DOHH2 (cell line): ENCODE data around the gene LIMS2.
A peak's percentile ranks its signal among the peaks of the same experiment; 100 is the strongest.

Experiments
- H3F3A ChIP-seq: fragments of 200-600 bp; sonication (generic), shearing (Covaris generic); 2 replicates; pipeline ENCODE4 v1.6.0; 2016; ENCODE audit warnings: antibody characterized with exemption, mild to moderate bottlenecking; ENCODE audit not compliant: control insufficient read depth, insufficient read depth
- H3K27ac ChIP-seq: fragments of 200-600 bp; sonication (generic); 2 replicates; pipeline ENCODE4 v1.5.1; 2014; ENCODE audit warnings: low read depth, mild to moderate bottlenecking, low read length, moderate library complexity
- H3K27me3 ChIP-seq: fragments of 200-600 bp; sonication (generic); 2 replicates; pipeline ENCODE4 v1.6.1; 2014; ENCODE audit warnings: mild to moderate bottlenecking, low read length, mixed read lengths; ENCODE audit not compliant: control insufficient read depth
- H3K36me3 ChIP-seq: fragments of 200-600 bp; sonication (generic); 2 replicates; pipeline ENCODE4 v1.6.1; 2014; ENCODE audit warnings: mild to moderate bottlenecking, low read length, moderate library complexity, mixed read lengths; ENCODE audit not compliant: control insufficient read depth
- H3K4me1 ChIP-seq: fragments of 200-600 bp; sonication (generic); 2 replicates; pipeline ENCODE4 v1.6.1; 2014; ENCODE audit warnings: mild to moderate bottlenecking, low read length, mixed read lengths; ENCODE audit not compliant: control insufficient read depth
- H3K4me2 ChIP-seq: fragments of 200-600 bp; sonication (generic); 2 replicates; pipeline ENCODE4 v1.6.0; 2014; ENCODE audit warnings: mild to moderate bottlenecking, low read length, moderate library complexity
- H3K4me3 ChIP-seq: fragments of 200-600 bp; sonication (generic); 2 replicates; pipeline ENCODE4 v1.5.1; 2014; ENCODE audit warnings: mild to moderate bottlenecking, low read length, mixed read lengths
- H3K79me2 ChIP-seq: fragments of 200-600 bp; sonication (generic); 2 replicates; pipeline ENCODE4 v1.6.1; 2014; ENCODE audit warnings: mild to moderate bottlenecking, low read length, mixed read lengths; ENCODE audit not compliant: control insufficient read depth
- H3K9me2 ChIP-seq: fragments of 200-600 bp; sonication (generic); replicated peaks from 2 replicates; pipeline ENCODE4 v1.6.1; 2014; ENCODE audit warnings: mild to moderate bottlenecking, low read length, mixed read lengths; ENCODE audit not compliant: control insufficient read depth
- H3K9me3 ChIP-seq: fragments of 200-600 bp; sonication (generic); 2 replicates; pipeline ENCODE4 v1.6.1; 2014; ENCODE audit warnings: antibody characterized with exemption, low read length, mixed read lengths; ENCODE audit not compliant: control insufficient read depth, insufficient read depth
- H4K20me1 ChIP-seq: fragments of 200-600 bp; sonication (generic); 2 replicates; pipeline ENCODE4 v1.6.0; 2014; ENCODE audit warnings: low read depth, mild to moderate bottlenecking, antibody characterized with exemption, low read length, moderate library complexity; ENCODE audit not compliant: control insufficient read depth, insufficient read depth
- CTCF ChIP-seq: fragments of 200-600 bp; sonication (generic); IDR thresholded peaks from one replicate; pipeline ENCODE4 v1.5.1; 2014; ENCODE audit warnings: antibody characterized with exemption, mild to moderate bottlenecking, low read depth, low read length; ENCODE audit not compliant: poor library complexity, severe bottlenecking
- EZH2phosphoT487 ChIP-seq: fragments of 200-600 bp; sonication (generic); IDR thresholded peaks from 2 replicates; pipeline ENCODE4 v1.6.1; 2017; ENCODE audit warnings: borderline replicate concordance, mild to moderate bottlenecking, antibody characterized with exemption, low read length, moderate library complexity, mixed read lengths

Gene LIMS2

DNA sequence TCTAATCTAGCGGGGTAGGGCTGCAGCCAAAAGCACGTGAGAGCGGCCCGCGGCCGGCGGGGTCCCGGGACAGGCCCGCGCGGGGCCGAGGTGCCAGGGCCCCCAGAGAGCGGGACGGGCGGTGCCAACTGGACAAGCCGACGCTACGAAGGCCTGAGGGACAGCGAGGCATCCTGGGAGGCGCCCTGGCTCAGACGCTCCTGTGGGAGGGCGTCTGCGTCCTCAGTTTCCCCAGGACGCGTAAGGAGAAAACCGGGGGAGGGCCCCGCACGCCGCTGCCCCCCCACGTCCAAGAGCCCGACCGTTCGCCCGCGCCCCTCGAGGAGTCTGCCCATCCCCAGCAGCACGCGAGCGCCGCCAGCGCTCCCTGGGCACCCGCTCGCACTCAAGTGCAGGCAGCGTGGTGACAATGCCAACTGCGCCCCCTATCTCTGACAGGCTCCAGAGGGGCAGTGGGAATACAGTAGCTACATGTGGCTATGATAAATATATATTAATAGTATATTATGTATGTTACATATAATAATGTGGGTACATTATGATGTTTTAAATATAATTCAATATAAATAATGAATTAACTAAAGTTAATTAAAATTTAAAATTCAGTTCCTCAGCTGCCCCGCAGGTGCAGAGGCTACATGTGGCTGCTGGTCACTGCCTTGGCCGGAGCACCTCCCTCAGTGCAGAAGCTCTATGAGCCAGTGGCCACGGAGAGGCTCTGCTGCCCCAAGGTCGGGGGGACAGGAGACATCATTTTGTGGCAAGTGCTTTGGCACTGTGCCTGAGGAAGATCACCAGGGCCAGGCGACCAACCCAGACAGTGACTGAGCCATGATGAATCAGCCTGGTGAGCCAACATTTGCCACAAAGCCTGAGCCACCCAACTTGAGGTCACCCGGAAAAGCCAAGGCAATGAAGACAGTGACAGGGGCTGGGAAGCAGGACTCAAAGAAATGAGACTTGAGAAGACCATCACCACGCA lies 20.5 kb upstream of the LIMS2 start:
- H3K4me2 ChIP-seq = peak overlapping the region; percentile 52
- TF ChIP-seq EZH2phosphoT487 (no peak), CTCF (peak; percentile 61)
- 0 out of 2 replicates have a peak, but pooled peaks cover 3% of the 10 kb centered on the region for H3F3A ChIP-seq
- peak overlapping the region; percentile 29; the same call in 1 of the 2 replicates for H3K4me3 ChIP-seq
- no peaks in the 10 kb centered on the region for H3K9me2 ChIP-seq
- no peaks in the 10 kb centered on the region for H4K20me1 ChIP-seq
- peaks cover 5% of the 10 kb centered on the region for H3K9me3 ChIP-seq
- H3K4me1 ChIP-seq = peaks cover 10% of the 10 kb centered on the region
- H3K27me3 ChIP-seq = no peaks in the 10 kb centered on the region
- no peaks in the 10 kb centered on the region for H3K36me3 ChIP-seq
- H3K27ac ChIP-seq = no peak overlapping the region
- no peaks in the 10 kb centered on the region; the same call in 1 of the 2 replicates for H3K79me2 ChIP-seq

- Histone ChIP-seq H3F3A (no peaks in the 10 kb centered on the region), H3K4me1 (peaks cover 3% of the 10 kb centered on the region; the same call in 1 of the 2 replicates), H3K4me2 (no peak overlapping the region), H4K20me1 (no peaks in the 10 kb centered on the region), H3K27ac (no peak overlapping the region), H3K36me3 (no peaks in the 10 kb centered on the region), H3K9me3 (peaks cover 13% of the 10 kb centered on the region), H3K4me3 (no peak overlapping the region), H3K9me2 (no peaks in the 10 kb centered on the region), H3K27me3 (no peaks in the 10 kb centered on the region), H3K79me2 (no peaks in the 10 kb centered on the region)
- no peak for TF ChIP-seq CTCF
- TF ChIP-seq EZH2phosphoT487 = no peak
These were observed 19.7 kb upstream of the LIMS2 start for GRCh38 chr2:127694986-127695385.

DNA sequence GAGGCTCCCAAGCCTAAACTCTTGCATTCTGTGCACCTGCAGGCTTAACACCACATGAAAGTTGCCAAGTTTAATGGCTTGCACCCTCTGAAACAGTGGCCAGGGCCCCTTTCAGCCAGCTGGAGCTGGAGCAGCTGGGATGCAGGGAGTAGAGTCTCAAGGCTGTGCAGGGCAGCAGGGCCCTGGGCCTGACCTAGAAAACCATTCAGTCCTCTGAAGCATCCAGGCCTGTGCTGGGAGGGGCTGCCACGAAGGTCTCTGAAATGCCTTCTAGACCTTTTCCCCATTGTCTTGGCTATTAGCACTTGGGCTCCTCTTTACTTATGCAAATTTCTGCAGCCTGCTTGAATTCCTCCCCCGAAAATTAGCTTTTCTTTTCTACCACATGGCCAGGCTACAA lies 15.4 kb upstream of the LIMS2 start:
- Histone ChIP-seq H3K27ac (no peak overlapping the region), H3K36me3 (no peaks in the 10 kb centered on the region), H4K20me1 (no peaks in the 10 kb centered on the region), H3K27me3 (peaks cover 3% of the 10 kb centered on the region; the same call in 1 of the 2 replicates), H3K4me2 (no peak overlapping the region), H3K9me3 (peaks cover 21% of the 10 kb centered on the region), H3F3A (no peaks in the 10 kb centered on the region), H3K79me2 (no peaks in the 10 kb centered on the region), H3K4me1 (peaks cover 3% of the 10 kb centered on the region; the same call in 1 of the 2 replicates), H3K9me2 (no peaks in the 10 kb centered on the region), H3K4me3 (no peak overlapping the region)
- TF ChIP-seq CTCF (no peak), EZH2phosphoT487 (no peak)
